ENCODE results near the gene SAMMSON. TPM values are rescaled to one million over a fixed set of nuclear protein-coding genes. Genes with fewer than 3 reads are reported as not detected.

SAMMSON gene
- total and polyA plus RNA-seq, 9 of the 15 experiments (the other 6 are each of a cell fraction or from before 2014, with no cell fraction given), result 0.65 to 4.4 (median 1.9) TPM

GRCh38 chr3:70011582-70011981 lies 12.0 kb downstream of the SAMMSON start (continued):
- no peak for TF ChIP-seq HMBOX1 (IDR thresholded peaks at IDR 0.05)
- no peak for TF ChIP-seq TCF15 (CRISPR knock-in tag; IDR thresholded peaks at IDR 0.05)

- no peak for DNase-seq (ENCODE audit: extremely low read depth in 1 of 4, low spot score in 3 of 4)
- no peaks in the 10 kb centered on the region for H3K9me3 ChIP-seq (replicated peaks; ENCODE audit: control insufficient read depth, insufficient read depth, low read depth, low read length)
- POLR2A ChIA-PET, result no interaction called here
- no peaks in the 10 kb centered on the region for H3K27me3 ChIP-seq (ENCODE audit: control insufficient read depth in 2 of 2, insufficient read depth in 2 of 2, low read length in 2 of 2)
- no peaks in the 10 kb centered on the region for H3K79me2 ChIP-seq (ENCODE audit: control insufficient read depth, insufficient read depth, low read length)
- no peak for ATAC-seq
- BruUV-seq (replicated peaks), result no TSS peak
- intact Hi-C loops (cut with micrococcal nuclease) (no loop called here), in situ Hi-C loops (cut with MboI) (no loop called here)
- no peaks in the 10 kb centered on the region for H3K36me3 ChIP-seq (ENCODE audit: control insufficient read depth, insufficient read depth, low read length)
- no peak for FAIRE-seq
- CTCF ChIA-PET (ENCODE audit: low intra/inter-chr PET ratio), result no interaction called here
- TF ChIP-seq ZNF384 (IDR thresholded peaks at IDR 0.05; ENCODE audit: low read depth, low read length) (no peak), SPI1 (IDR thresholded peaks at IDR 0.05; ENCODE audit: borderline replicate concordance, low read depth, low read length) (peak; percentile 63; the same call in 1 of the 2 replicates)
- no peaks in the 10 kb centered on the region for H4K20me1 ChIP-seq (replicated peaks; ENCODE audit: control insufficient read depth, insufficient read depth, low read length)
- no peak overlapping the region for H2AFZ ChIP-seq (ENCODE audit: low read depth, low read length)
- 23% methylated on average over 3 of the region's 3 CpGs for WGBS (ENCODE audit: insufficient coverage, low coverage, missing lambda C conversion rate)
- no peaks in the 10 kb centered on the region for H3K4me1 ChIP-seq (replicated peaks in 1 of 2; ENCODE audit: control insufficient read depth in 2 of 2, insufficient read depth in 2 of 2, low read length in 2 of 2)
- H3K9me1 ChIP-seq (ENCODE audit: control insufficient read depth, insufficient read depth, low read length), result no peaks in the 10 kb centered on the region
- no peak overlapping the region for H3K9ac ChIP-seq (ENCODE audit: insufficient read depth in 1 of 2, low read depth in 2 of 2, low read length in 2 of 2)
- H3K4me2 ChIP-seq (ENCODE audit: insufficient read depth, low read length), result no peak overlapping the region
- H3K4me3 ChIP-seq, result no peak overlapping the region
- no peak overlapping the region for H3K27ac ChIP-seq (ENCODE audit: extremely low read depth, low read depth, low read length)
Measured at GRCh38 chr3:70020906-70021660, 21.6 kb downstream of the SAMMSON start.

Data from K562 (cell line).